LHCN-M2 (cell line): ENCODE results near the gene C2orf69. TPM values are rescaled to one million over a fixed set of nuclear protein-coding genes. Genes with fewer than 3 reads are reported as not detected.

Source experiments
- DNase-seq: peaks from one replicate; pipeline ENCODE4 v3.0.0-alpha.2; 2012; ENCODE audit warnings: low read depth
- total RNA-seq: library from RNA; depleted of rRNA; stranded (reverse); fragments of >200 nt; gene quantifications from 2 replicates; pipeline ENCODE4 v1.2.3, GENCODE V29; 2014

The C2orf69 gene
- total RNA-seq, 1 experiment from 2014 or later = 23.2 TPM

DNA sequence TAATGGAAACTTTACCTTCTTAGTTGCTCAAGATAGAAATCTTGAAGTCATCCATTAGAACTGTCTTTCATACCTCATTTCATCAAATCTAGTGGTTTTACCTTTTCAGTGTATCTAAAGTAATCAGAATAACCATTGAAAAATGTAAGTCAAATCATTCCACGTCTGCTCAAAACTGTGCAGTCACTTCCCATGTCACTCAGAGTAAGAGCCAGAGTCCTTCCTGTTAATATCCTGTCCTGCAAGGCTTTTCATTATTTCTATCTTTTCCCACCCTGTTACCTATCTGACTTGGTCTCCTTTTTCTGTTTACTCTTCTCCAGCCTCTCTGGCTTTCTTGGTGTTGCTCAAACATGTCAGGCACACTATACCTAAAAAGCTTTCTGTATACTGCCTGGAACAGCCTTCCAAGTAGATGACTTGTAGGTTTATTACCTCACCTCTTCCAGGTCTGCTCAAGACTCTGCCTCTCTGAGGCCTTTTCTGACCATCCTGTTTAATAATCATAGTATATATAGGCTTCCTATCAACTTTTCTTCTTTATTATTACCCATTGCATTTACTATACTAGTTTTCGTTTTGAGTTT is 3.4 kb downstream of the C2orf69 start:
- DNase-seq = no peak

DNA sequence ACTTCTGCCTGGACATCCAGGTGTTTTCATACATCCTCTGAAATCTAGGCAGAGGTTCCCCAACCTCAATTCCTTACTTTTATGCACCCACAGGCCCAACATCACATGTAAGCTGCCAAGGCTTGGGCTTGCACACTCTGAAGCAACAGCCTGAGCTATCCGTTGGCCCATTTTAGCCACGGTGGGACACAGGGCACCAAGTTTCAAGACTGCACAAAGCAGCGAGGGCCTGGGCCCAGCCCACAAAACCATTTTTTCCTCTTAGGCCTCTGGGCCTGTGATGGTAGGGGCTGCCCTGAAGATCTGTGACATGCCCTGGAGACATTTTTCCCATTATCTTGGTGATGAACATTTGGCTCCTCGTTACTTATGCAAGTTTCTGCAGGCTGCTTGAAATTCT is 5.9 kb downstream of the C2orf69 start:
- no peak for DNase-seq

DNA sequence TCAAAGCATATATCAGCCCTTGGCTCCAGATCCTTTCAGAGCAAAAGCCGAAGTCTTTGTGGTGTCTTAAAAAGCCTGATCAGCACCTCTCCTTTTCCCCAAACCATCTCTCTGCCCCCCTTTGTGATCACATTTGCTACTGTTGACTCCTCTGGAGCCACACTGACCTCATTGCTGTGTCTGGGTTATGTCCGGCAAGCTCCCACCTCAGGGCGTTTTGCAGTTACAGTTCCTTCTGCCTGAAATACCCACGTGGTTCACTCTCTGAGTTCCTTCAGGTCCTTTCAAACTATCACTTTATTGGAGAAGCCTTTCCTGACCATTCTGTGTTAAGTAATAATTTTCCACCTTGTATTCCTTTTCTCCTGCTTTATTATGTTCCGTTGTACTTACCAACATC is 11.8 kb downstream of the C2orf69 start:
- no peak for DNase-seq

DNA sequence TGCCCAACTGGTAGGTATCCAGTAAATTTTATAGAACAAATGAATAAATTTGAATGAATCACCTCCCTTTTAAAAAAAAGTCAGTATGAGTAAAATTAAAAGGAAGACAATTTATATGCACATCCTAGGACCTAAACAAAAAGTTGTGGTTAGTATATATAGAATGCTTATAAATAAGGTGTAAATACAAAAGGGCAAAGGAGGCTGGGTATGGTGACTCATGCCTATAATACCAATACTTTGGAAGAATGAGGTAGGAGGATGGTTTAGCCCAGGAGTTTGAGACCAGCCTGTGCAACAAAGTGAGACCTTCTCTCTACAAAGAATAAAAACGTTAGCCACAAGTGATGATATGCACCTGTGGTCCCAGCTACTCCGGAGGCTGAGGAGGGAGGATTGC is 12.8 kb downstream of the C2orf69 start:
- no peak for DNase-seq

DNA sequence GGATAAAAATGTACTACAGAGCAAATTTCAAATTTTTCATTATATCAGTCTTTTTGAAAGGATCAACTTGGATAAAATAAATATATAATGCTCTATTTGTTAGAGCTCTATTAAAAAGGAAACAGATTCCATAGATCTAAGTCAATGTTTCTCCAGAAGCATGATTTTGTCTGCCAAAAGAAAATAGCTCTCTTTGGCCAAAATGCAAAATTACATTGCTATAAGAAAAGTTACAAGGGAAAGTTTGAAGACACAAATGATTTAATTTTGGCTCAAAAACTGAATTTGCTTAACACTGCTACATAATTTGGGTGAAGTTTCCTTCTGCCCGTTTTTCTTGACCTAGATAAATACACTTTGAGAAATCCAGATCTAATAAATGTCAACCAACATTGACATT is 15.7 kb downstream of the C2orf69 start:
- no peak for DNase-seq

DNA sequence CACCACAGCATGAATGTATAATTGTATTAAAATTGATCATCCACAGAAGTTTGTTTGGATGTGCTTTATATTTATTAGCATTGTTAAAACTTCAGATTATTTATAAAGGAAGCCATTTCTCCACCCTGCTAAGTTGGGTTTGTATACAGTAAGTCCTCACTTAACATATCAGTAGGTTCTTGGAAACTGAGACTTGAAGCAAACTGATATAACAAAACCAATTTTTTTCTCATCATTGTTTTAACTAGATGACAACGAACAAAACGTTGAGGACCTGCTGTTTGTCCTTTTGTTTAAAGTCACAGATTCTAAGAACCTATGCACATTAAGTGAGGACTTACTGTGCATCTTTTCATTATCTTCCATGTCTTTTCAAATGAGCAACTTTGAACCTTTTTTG is 17.1 kb downstream of the C2orf69 start:
- DNase-seq = no peak

DNA sequence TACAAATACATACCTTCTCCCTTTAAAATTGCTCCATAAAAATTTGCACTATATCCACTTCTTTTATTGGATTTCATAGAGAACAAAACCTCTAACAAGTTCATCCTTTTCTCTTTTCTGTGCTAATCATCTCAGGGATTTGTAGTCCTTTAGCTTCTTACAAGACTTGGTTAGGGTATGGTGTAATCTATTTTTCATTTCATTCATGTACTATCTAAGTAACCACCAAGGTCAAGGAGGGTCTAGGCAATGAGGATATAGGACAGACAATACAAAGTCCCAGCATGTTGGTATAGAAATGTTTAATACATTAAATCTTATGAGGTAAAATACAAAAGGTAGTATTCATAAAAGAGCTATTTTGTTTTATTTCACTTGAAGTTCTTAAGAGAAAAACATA is 17.5 kb downstream of the C2orf69 start:
- DNase-seq = no peak

DNA sequence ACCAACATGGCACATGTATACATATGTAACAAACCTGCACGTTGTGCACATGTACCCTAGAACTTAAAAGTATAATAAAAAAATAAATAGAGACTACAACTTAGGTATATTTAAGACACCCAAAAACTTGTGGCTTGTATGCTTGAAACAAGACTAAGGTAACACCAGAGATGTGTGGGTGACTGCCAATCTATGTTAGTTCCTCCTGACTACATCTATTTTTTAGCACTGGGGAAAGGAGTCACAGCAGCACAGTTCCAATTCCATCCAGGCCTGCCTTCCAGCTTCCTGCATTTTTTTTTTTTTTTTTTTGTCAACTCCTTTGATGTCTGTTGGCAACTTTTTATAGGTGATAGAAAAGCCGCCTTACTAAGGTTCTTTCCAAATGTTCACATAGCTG is 18.2 kb downstream of the C2orf69 start:
- DNase-seq = no peak

DNA sequence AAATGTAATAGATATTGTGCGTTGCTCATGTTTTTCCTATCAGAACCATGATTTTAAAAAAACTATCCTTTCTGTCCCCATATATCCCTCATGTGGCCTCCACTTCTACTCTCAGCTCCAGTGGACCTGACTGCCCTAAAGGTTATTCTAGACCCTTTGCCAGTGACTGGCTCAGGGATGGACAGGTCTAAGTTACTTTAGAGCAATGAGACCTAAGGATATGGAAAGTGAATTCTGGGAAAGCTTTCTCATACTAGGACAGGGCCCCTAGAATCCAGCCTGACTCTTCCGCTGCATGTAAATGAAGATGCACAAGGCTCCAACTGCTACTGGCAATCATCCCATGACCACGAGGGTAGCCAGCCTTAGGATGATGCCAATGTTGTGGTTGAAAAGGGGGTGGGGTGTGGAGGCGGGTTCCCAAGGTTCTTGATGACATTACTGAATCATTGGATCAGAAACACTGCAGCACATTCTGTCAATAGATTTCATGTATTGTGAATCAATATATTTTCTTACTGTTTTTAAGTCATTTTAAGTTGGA is 21.3 kb downstream of the C2orf69 start:
- DNase-seq = peak; percentile 89

DNA sequence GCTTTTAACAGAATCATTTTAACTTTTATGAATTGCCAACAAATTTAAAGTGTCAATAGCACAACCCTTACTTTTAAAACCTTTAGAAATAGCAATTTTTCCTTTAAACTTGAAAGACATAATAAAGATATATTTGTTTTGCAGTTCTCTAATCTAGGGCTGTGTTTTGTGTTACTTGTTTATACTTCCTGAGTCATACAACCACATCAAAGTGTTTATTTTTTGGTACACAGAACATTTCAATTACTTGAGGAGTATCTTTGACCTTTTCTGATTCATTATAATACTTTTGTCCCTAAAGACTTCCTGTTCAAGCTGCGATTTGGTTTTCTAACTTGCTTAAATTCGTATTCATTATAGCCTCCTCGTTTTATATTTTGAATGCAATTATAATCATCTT is 22.4 kb downstream of the C2orf69 start:
- peak; percentile 50 for DNase-seq

DNA sequence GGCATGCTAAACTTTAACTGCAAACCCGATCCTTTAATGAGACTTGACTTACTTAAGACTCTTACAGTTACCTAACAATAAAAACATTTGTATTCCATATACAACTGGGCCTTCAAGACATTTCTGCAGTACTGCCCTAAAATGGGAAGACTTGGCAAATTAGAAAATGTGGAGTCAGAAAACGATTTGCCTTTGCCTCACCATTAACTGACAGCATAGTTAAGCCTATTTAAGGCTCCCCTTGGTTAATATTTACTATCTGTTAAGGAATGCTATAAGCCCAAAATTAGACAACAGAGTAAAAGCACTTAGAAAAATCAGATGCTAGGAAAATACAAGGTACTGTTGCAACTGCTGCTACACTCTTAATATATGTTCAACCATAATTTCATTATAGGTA is 25.5 kb downstream of the C2orf69 start:
- DNase-seq = no peak

DNA sequence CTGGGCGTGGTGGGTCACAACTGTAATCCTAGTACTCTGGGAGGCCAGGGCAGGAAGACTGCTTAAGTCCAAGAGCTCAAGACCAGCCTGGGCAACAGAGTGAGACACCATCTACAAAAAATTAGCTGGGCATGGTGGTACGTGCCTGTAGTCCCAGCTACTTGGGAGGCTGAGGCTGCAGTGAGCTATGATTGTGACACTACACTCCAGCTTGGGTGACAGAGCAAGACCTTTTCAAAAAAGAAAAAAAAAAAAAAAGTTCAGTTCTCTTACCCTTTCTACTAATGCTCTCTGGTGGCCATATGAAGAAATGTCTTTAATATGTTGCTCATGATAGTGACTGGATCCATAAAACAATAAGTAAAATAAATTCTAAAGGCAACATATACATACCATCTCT is 29.3 kb downstream of the C2orf69 start:
- DNase-seq = peak; percentile 49

DNA sequence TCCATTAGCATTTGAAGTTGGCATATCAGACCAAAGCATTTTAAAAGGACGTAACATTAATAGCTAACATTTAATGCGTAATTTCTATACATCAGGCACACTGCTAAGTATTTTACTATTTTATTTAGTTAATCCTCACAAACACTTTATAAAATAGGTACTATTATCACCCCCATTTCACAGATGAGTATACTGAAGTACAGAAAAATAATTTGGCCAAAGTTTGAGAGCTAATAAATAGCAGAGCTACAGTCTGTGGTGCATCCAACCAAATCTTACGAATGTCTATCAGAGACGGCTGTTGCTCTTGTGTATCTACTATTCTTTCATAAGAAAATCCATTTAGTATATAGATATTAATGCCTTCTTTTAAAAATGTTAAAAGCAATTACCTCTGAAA is 32.3 kb downstream of the C2orf69 start:
- DNase-seq = no peak

DNA sequence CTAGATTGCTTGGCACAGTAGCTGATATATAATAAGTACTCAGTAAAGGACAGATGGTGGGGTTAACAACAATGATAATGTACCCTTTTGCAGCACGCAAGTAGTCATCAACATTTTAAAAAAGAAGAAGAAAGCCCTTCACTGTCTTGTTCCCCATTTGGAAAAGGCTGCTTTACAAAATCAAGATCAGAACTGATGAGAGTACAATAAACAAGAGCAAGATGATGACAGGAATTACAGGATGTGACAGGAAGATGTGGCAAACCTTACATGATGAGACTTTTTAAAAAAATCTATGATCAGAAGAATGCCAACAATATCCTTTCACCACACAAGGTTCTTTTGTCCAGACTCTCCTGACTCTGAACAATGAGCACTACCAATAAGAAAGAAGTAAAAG is 35.1 kb downstream of the C2orf69 start:
- no peak for DNase-seq

DNA sequence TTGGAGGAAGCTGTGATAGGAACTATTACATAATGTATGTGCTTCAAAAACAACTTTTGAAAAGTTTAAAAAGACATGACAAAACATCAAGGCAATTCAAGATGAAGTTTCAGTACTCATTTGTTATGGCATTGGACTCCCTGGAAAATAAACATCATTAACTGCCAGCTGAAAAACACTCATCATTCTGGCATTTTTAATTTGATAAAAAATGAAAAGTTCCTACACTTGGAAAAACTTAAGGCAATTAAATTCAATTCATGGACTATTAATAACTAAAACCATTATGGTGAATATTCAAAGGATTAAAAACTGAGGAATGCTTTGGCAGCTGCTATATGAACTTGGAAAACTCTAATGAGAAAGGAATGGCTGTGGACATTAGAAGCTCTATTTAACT is 35.7 kb downstream of the C2orf69 start:
- DNase-seq = no peak

DNA sequence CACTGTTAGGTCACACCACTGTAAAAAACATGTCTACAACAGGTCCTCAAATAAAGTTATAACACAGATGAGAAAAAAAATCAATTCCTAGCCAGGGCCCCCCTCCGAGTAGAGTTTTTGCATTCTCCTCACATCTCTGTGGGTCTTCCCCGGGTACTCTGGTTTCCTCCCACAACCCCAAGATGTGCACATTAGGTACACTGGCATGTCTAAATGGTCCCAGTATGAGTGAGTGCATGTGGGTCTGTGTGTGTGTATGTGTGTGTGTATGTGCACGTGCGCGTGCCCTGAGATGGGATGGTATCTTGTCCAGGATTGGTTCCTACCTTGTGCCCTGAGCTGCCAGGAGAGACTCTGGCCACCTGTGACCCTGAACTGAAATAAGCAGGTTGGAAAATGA is 39.3 kb downstream of the C2orf69 start:
- DNase-seq = no peak

DNA sequence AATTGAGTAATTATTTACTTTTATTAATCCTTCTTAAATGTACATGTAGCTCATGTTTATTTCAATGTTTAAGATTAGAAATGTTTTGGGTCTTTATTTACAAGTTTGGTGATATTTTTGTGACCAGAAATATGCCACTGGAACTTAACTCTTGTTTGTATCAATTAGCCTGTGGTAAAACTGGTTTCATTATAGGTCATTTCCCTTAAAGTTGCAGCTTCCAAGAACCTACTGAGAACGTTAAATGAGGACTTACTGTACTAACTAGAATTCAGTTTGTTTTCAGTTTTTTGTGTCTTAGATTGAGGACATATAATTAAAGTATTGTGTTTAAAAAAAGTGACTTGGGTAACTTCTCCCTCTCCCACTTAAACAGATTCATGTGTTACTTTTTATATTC is 39.9 kb downstream of the C2orf69 start:
- DNase-seq = no peak

DNA sequence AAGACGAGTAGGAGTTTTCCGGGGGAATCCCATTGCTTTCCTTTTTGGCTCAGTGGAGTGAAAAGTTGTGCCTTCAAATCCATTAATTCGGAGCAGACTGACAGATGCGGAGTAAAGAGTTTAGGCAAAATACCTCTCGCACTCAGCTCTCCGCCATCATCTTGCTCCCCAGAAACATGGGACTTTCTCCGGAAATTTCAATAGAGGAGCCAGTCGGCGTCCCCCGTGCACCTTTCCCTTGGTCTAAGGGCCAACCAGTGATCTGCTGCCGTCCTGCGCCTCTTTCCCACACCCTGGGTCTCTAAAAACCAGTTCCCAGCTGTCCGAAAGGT is 43.9 kb downstream of the C2orf69 start:
- no peak for DNase-seq

DNA sequence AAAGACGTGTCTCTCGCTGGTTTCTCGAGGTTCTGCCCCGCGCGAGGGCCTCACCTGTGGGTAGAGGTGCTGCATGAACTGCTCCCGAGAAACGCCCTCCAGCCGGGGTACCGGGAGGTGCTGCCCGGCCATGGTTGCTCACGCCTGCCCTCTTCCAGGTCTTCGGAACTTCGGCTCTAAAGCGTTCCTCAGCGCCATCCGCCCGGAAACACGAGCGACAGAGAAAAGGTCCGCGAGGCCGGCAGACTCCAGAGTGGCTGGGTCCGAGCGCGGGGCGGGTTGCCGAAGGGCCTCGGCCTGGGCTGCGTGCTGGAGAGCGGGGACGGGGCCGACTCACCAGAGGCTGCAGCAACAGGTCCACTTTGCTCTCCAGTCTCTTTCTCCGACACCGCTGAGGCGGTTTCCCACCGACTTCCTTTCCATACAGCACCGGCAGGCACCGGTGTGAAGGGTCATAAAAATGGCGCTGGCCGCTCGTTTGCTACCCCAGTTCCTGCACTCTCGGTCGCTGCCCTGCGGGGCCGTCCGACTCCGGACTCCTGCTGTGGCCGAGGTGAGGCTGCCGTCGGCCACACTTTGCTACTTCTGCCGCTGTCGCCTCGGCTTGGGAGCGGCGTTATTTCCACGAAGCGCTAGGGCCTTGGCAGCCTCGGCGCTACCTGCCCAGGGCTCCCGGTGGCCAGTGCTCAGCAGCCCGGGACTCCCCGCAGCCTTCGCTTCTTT is 44.4 kb downstream of the C2orf69 start, which contains the start of the genes MAIP1 and TYW5:
TSS of gene MAIP1 (plus strand) at position 244 of the 723 bp plus-strand sequence. CDS start at position 461, 217 bp downstream.
TSS of gene TYW5 (minus strand) at position 153 of the 723 bp plus-strand sequence. CDS start at position 132, 21 bp downstream.
- peak; percentile 83 for DNase-seq

DNA sequence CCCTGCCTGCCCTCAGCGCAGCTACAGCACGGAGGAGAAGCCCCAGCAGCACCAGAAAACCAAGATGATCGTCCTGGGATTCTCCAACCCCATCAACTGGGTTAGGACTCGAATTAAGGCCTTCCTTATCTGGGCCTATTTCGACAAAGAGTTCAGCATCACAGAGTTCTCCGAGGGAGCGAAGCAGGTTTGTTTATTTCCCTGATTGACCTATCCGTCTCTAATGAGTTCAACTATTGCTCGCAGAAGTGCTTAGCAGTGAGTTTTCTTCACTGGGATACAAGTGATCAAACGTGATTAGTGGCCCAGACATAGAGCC is 44.9 kb downstream of the C2orf69 start:
- no peak for DNase-seq

DNA sequence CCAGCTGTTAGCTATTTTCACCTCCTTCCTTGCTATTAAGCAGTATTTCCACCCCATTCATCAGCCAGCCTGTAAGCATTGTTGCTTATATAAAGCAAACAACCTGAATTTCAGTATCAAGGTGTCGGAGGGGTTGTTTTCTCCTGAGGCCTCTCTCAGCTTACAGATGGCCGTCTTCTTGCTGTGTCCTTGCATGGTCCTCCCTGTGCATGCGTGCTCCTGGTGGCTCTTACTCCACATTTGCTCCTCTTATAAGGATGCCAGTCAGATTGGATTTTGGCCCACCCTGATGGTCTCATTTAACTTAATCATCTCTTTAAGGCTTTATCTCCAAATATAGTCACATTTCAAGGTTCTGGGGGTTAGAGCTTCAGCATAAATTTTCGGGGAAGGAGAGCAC is 46.9 kb downstream of the C2orf69 start:
- DNase-seq = no peak

DNA sequence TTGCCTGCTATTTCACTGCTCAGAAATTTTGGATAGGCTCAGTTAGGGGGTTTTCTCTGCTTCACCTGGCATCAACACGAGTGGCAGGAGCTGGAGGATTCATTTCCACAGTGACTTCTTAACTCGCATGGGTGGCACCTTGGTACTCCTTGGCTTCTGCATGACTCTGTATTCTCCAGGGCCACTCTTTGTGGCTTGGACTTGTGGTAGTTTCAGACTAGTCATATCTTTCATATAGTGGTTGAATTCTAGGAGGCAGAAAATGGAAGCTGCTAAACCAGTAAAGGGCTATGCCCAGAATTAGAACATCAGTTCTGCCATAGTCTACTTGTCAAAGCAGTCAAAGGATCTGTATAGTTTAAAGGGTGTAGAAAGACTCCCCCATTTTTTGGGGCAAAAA is 51.1 kb downstream of the C2orf69 start:
- DNase-seq = no peak

DNA sequence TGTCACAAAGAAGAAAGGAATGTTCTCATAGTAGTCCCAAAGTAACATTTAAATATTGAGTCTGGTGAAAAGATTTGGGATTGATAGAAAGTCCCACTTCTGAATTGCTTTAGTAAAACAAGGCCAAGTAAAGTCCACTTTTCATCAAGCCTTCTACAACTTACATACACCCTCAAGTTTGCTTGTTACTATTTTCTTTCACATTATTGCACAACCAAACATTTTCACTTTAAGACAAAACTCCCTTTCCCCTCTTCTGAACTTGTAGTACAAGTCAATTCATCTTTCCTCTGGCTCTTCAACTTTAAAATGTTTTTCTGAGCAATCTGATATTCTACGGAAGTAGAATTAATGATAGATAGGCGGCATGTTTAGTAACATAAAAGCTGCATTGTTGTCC is 55.3 kb downstream of the C2orf69 start:
- DNase-seq = no peak

DNA sequence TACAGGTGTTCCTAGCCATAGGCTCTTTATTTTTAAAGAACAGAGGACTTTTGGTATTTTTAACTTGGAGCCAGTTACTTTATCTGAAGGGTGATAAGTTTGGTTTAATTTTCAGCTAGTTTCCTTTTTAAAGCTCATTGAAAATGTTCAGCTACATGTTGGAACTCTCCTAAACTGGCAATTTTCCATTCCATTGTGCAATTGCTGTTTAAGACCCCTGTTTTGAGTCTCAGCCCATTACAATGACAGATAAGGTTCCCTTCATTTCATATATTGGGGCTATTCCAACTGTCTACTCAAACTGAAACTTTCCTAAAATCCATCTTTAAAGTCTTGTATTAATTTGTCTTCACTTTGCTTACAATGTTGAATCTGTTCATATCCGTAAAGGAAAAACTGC is 55.9 kb downstream of the C2orf69 start:
- no peak for DNase-seq
